Lung (tissue), 12 donors: Measurements from ENCODE around the gene FBXO36. TPM values are rescaled to one million over a fixed set of nuclear protein-coding genes. Genes with fewer than 3 reads are reported as not detected.
A peak's percentile ranks its signal among the peaks of the same experiment; 100 is the strongest.
"Not testable (repeated sequence)": the region's sequence is repeated elsewhere in the genome, so short reads cannot be mapped to it uniquely, and the experiment has no call there.

ENCODE experiments used
- ATAC-seq: fragments of 200-7000 bp; cut with Tn5 transposase; one replicate; pipeline ENCODE4 v1.9.1; 2020; ENCODE audit warnings: moderate number of reproducible peaks; ENCODE audit not compliant: insufficient read depth, low FRiP score
- DNase-seq, 3 donors: peaks; one replicate each; pipeline ENCODE4 v3.0.0-alpha.2; 2013 to 2017
- H3K27ac ChIP-seq, 2 donors: one replicate each; pipeline ENCODE4 v1.5.1; 2013; ENCODE audit warnings: mild to moderate bottlenecking in 2 of 2, moderate library complexity in 2 of 2, control low read depth in 1 of 2, inconsistent platforms in 1 of 2, low read depth in 1 of 2, low read length in 1 of 2
- H3K27me3 ChIP-seq, 3 donors: one replicate each; pipeline ENCODE4 v1.5.1; 2013; ENCODE audit warnings: low read length in 2 of 3; ENCODE audit not compliant: control insufficient read depth in 3 of 3, insufficient read depth in 3 of 3
- H3K36me3 ChIP-seq, 4 donors: one replicate each; pipeline ENCODE4 v1.5.1; 2013; ENCODE audit warnings: low read length in 4 of 4, mild to moderate bottlenecking in 1 of 4, moderate library complexity in 1 of 4; ENCODE audit not compliant: control insufficient read depth in 4 of 4, insufficient read depth in 4 of 4
- H3K4me1 ChIP-seq, 5 donors: one replicate each; pipeline ENCODE4 v1.5.1; 2013; ENCODE audit warnings: low read length in 5 of 5, mild to moderate bottlenecking in 2 of 5, moderate library complexity in 1 of 5; ENCODE audit not compliant: control insufficient read depth in 5 of 5, insufficient read depth in 5 of 5
- H3K4me3 ChIP-seq: one replicate; pipeline ENCODE4 v1.5.1; 2013; ENCODE audit warnings: mild to moderate bottlenecking, control low read depth, moderate library complexity
- H3K9ac ChIP-seq, 2 donors: one replicate each; pipeline ENCODE4 v1.5.1; 2013; ENCODE audit warnings: low read length in 2 of 2, control low read depth in 1 of 2; ENCODE audit not compliant: insufficient read depth in 1 of 2
- H3K9me3 ChIP-seq, 4 donors: one replicate each; pipeline ENCODE4 v1.5.1; 2013; ENCODE audit warnings: low read length in 3 of 4, mild to moderate bottlenecking in 1 of 4, moderate library complexity in 1 of 4; ENCODE audit not compliant: control insufficient read depth in 4 of 4, insufficient read depth in 3 of 4
- CTCF ChIP-seq: IDR thresholded peaks from 2 replicates; pipeline ENCODE4 v1.5.1; 2012; ENCODE audit warnings: mild to moderate bottlenecking; ENCODE audit errors: control extremely low read depth, extremely low read depth
- WGBS, 2 donors: extraction: QIAGEN DNeasy Blood & Tissue Kit; methylation state at CpG; one replicate each; pipeline ENCODE4 v1.1.7; 2013; 5-methylcytosine and 5-hydroxymethylcytosine counted together
- polyA plus RNA-seq, 2 donors: library from polyadenylated mRNA; stranded (reverse); fragments of 200-250 nt; gene quantifications; one replicate each; pipeline ENCODE4 v1.2.1, GENCODE V29; 2013
- total RNA-seq, 2 donors: library from RNA; depleted of rRNA in 1 of 2; stranded (reverse); fragments of >200 nt in 1 of 2; gene quantifications; one replicate each; pipeline ENCODE4 v1.2.1, GENCODE V29; 2014 to 2021
- donor health status: control.
- donor health status: control.
- donor health status: Bipolar disorder and iron deficiency.
- donor health status: healthy.
- donor health status: DM: yes; HTN: yes; CAD: no.

Gene FBXO36
- total and polyA plus RNA-seq, 4 donors: 2.2 to 9.3 (median 4.4) TPM

- no peak for TF ChIP-seq CTCF
- WGBS, 2 donors: 4 to 6% methylated on average over 20 of the region's 20 CpGs
- peak in 2 of 3 donors; percentile 23 to 29 for DNase-seq
- Histone ChIP-seq H3K4me3 (peak overlapping the region; percentile 49), H3K27me3 (no peaks in the 10 kb centered on the region), H3K9me3 (no peaks in the 10 kb centered on the region), H3K27ac (peak overlapping the region; percentile 17 to 100), H3K36me3 (no peaks in the 10 kb centered on the region), H3K9ac (peak overlapping the region; percentile 82 to 83), H3K4me1 (peaks cover 0 to 15% (median 7%) of the 10 kb centered on the region in 5 donors)
- ATAC-seq: no peak
Measured at GRCh38 chr2:229920011-229920641, 2.2 kb upstream of the FBXO36 start.

GRCh38 chr2:229921101-229921891 lies 1.0 kb upstream of the FBXO36 start:
- Histone ChIP-seq H3K4me1 (peaks cover 0 to 15% (median 7%) of the 10 kb centered on the region in 5 donors), H3K9me3 (no peaks in the 10 kb centered on the region), H3K4me3 (peak overlapping the region; percentile 80), H3K36me3 (no peaks in the 10 kb centered on the region), H3K9ac (peak overlapping the region; percentile 82 to 83), H3K27ac (peak overlapping the region; percentile 99 to 100), H3K27me3 (no peaks in the 10 kb centered on the region)
- peak; percentile 8 for ATAC-seq
- peak; percentile 70 to 79 (median 76) for DNase-seq
- 0 to 1% methylated on average over 50 to 60 of the region's 60 CpGs for WGBS, 2 donors
- no peak for TF ChIP-seq CTCF

GRCh38 chr2:229921892-229922448 lies 333 bp upstream of the FBXO36 start, which contains the start of gene TRIP12:
TSS of gene TRIP12 (minus strand) at chr2:229922009. CDS start at chr2:229880079, 41,930 bp downstream.
- Histone ChIP-seq H3K9me3 (no peaks in the 10 kb centered on the region), H3K9ac (peak within 1 kb of the TSS; percentile 82 to 83), H3K4me1 (peaks cover 0 to 15% (median 7%) of the 10 kb centered on the region in 5 donors), H3K4me3 (peak within 1 kb of the TSS; percentile 80), H3K27ac (peak within 1 kb of the TSS; percentile 99 to 100), H3K27me3 (no peaks in the 10 kb centered on the region), H3K36me3 (no peaks in the 10 kb centered on the region)
- no peak for TF ChIP-seq CTCF
- peak; percentile 90 for ATAC-seq
- peak; percentile 96 to 98 (median 98) for DNase-seq
- WGBS, 2 donors: 0% methylated on average over 38 to 49 of the region's 49 CpGs

- H3K9me3 ChIP-seq, H3K27ac ChIP-seq, H3K27me3 ChIP-seq, DNase-seq, H3K9ac ChIP-seq, ATAC-seq, H3K4me3 ChIP-seq, H3K36me3 ChIP-seq: not testable (repeated sequence)
- H3K4me1 ChIP-seq: peaks cover 0 to 14% (median 5%) of the 10 kb centered on the region in 5 donors
- WGBS, 2 donors: 96 to 97% methylated on average over 10 of the region's 10 CpGs
Measured at GRCh38 chr2:229924541-229924940, 2.2 kb downstream of the FBXO36 start.
